ENCODE data around the gene TLK1.

Gene TLK1

DNA sequence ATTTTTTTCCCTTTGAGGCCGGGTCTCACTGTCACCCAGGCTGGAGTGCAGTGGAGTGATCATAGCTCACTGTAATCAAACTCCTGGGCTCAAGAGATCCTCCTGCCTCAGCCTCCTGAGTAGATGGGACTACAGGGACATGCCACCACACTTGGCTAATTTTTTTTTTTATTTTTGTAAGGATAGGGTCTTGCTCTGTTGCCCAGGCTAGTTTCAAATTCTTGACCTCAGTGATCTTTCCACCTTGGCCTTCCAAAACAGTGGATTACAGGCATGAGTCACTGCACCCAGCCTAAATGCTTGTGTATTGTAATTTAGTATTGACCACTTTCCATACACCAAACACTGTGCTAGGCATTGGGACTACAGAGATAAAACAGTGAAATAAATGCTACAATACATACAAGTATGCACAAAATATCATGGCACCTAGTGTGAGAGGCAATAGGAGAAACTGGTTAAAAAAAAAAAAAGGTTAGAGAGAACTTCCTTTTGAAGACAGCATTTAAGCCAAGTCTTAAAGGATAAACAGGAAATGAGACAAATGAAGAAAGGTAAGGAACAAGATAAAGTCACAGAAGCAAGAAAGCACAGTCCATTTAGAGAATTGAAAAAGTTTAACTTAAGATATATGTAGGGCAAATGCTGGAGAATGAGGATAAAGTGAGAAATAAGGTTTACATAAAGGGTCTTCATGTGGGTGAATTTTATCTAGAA is 118.3 kb downstream of the TLK1 start:
- TF ChIP-seq, protein P1, sequence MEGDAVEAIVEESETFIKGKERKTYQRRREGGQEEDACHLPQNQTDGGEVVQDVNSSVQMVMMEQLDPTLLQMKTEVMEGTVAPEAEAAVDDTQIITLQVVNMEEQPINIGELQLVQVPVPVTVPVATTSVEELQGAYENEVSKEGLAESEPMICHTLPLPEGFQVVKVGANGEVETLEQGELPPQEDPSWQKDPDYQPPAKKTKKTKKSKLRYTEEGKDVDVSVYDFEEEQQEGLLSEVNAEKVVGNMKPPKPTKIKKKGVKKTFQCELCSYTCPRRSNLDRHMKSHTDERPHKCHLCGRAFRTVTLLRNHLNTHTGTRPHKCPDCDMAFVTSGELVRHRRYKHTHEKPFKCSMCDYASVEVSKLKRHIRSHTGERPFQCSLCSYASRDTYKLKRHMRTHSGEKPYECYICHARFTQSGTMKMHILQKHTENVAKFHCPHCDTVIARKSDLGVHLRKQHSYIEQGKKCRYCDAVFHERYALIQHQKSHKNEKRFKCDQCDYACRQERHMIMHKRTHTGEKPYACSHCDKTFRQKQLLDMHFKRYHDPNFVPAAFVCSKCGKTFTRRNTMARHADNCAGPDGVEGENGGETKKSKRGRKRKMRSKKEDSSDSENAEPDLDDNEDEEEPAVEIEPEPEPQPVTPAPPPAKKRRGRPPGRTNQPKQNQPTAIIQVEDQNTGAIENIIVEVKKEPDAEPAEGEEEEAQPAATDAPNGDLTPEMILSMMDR (IDR thresholded peaks at IDR 0.05; ENCODE audit: insufficient read depth, low read depth, low read length, missing control alignments), result no peak
- no peak overlapping the region for H3K4me3 ChIP-seq (ENCODE audit: low read depth, low read length)
- DNase-seq (ENCODE audit: low read depth), result no peak

DNA sequence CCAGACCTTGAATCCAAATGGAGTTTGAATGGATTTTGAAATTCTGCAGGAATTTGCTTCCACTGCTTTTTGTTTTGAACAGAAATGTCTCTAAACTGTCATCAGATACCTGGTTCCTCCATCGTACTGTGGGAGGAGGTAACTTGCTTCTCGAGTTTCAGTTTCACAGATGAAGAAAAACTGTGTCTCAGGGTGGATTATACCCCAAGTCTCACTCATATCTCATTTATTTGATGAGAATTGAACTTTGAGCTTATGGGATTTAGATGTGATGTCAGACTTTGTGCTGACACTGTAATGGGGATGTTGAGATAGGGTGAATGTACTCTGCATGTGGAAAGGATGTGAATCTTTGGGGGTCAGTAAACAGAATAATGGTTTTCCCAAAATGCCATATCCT is 124.2 kb downstream of the TLK1 start:
- TF ChIP-seq, protein P1 (IDR thresholded peaks at IDR 0.05; ENCODE audit: insufficient read depth, low read depth, low read length, missing control alignments), result no peak
- no peak for DNase-seq (ENCODE audit: low read depth)
- no peak overlapping the region for H3K4me3 ChIP-seq (ENCODE audit: low read depth, low read length)

DNA sequence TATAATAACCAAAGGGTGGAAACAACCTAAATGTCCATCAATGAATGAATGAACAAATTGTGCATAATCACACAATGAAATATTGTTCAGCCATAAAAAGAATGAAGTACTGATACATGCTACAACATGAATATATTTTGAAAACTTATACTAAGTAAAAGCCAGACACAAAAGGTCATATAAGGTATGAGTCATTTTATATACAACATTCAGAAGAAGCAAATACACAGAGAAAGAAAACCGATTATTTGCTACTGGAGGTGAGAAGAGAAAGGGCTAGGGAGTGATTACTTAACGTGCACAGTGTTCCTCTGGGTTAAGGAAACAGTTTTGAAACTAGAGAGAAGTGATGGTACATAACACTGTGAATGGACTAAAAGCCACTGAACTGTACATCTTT is 126.4 kb downstream of the TLK1 start:
- no peak for DNase-seq (ENCODE audit: low read depth)
- TF ChIP-seq, protein P1 (IDR thresholded peaks at IDR 0.05; ENCODE audit: insufficient read depth, low read depth, low read length, missing control alignments), result no peak
- H3K4me3 ChIP-seq (ENCODE audit: low read depth, low read length), result no peak overlapping the region

DNA sequence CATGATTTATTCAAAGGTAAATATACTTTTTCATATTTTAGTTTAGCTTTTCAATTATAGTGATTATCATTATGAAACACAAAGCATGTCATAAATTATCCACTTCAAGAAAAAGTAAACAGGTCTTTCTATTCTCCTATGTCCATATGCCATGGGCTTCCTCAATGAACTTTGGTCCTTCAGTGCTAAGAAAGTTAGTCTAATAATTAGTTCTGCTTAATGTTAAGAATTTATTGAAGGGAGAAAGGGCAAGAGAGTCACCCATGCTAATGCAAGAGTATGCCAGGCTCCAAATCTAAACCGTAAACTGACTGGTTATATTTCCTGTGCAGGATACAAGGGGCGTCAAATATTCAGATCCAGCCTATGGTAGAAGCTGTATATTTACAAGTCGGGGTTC is 135.5 kb downstream of the TLK1 start:
- no peak for DNase-seq (ENCODE audit: low read depth)
- H3K4me3 ChIP-seq (ENCODE audit: low read depth, low read length), result no peak overlapping the region
- TF ChIP-seq, protein P1 (IDR thresholded peaks at IDR 0.05; ENCODE audit: insufficient read depth, low read depth, low read length, missing control alignments), result no peak

DNA sequence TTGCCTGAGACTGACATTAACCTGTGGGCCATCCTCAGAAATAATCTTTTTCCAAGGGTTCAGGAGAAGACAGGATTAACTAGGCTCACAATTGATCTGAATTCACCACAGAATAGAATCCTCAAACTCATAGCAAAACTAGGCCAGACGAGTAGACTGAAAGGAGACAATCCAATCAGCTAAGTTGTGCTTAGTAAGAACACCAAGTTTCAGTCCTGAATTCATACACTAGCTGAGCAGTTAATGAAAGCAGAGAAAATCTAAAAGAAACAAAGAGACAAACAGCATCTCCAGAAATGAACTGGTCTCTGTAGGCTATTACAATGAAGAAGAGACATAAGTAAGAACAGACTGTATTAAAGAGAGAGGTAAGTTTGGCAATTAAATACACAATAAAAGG is 142.2 kb downstream of the TLK1 start:
- peak; percentile 73 for DNase-seq (ENCODE audit: low read depth)
- H3K4me3 ChIP-seq (ENCODE audit: low read depth, low read length), result no peak overlapping the region
- TF ChIP-seq, protein P1 (IDR thresholded peaks at IDR 0.05; ENCODE audit: insufficient read depth, low read depth, low read length, missing control alignments), result no peak

DNA sequence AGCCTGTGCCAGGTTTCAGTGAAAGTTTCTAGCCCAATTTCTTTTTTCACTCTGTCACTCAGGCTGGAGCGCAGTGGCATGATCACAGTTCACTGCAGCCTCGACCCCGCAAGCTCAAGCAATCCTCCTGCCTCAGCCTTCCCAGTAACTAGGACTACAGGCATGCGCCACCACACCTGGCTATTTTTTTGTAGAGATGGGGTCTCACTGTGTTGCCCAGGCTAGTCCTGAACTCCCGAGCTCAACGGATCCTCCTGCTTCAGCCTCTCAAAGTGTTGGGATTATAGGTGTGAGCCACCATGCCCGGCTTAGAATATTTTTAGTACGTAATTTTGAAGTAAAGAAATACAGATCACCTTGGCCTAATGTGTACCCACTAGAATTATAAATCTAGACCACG is 144.6 kb downstream of the TLK1 start:
- DNase-seq (ENCODE audit: low read depth), result no peak
- TF ChIP-seq, protein P1 (IDR thresholded peaks at IDR 0.05; ENCODE audit: insufficient read depth, low read depth, low read length, missing control alignments), result no peak
- no peak overlapping the region for H3K4me3 ChIP-seq (ENCODE audit: low read depth, low read length)

DNA sequence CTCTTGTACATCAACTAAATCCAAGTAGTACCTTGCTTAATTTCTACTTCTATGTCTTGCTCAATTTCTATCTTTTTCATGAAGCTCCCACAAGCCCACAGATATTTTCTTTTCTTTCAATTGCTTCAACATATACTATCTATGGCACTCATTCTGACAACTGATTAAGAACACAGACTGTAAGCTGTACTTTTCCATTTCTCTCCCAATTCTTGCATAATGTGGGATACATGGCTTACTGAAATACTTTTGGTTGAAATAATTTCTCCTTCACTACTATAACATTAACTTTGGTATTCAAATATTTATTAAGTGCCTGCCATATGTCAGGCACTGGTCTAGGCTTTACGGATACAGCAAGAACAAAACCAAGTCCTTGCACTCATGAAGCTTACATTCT is 146.8 kb downstream of the TLK1 start:
- DNase-seq (ENCODE audit: low read depth), result no peak
- TF ChIP-seq, protein P1 (IDR thresholded peaks at IDR 0.05; ENCODE audit: insufficient read depth, low read depth, low read length, missing control alignments), result no peak
- H3K4me3 ChIP-seq (ENCODE audit: low read depth, low read length), result no peak overlapping the region
